Measurements from ENCODE around the gene XPO1.

DNA sequence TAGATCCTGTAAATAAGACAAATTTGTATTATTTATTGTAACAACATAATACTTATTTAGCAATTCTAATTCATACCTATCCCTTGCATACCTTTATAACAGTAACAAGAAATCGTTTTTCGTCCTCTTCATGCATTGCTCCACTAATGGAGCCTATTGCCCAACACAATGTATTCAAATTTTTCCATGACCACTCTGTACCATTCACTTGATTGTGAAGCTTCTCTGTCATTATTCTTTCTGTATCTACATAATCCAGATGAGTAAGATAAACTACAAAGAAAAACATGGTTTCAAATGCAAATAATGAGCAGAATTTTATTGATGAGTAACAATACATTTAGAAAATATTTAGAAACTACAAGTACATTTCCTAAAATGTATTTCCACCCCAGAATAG lies 45.7 kb downstream of the XPO1 start:
- TF ChIP-seq, protein P1, sequence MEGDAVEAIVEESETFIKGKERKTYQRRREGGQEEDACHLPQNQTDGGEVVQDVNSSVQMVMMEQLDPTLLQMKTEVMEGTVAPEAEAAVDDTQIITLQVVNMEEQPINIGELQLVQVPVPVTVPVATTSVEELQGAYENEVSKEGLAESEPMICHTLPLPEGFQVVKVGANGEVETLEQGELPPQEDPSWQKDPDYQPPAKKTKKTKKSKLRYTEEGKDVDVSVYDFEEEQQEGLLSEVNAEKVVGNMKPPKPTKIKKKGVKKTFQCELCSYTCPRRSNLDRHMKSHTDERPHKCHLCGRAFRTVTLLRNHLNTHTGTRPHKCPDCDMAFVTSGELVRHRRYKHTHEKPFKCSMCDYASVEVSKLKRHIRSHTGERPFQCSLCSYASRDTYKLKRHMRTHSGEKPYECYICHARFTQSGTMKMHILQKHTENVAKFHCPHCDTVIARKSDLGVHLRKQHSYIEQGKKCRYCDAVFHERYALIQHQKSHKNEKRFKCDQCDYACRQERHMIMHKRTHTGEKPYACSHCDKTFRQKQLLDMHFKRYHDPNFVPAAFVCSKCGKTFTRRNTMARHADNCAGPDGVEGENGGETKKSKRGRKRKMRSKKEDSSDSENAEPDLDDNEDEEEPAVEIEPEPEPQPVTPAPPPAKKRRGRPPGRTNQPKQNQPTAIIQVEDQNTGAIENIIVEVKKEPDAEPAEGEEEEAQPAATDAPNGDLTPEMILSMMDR (conservative IDR thresholded peaks at IDR 0.05; ENCODE audit: low read depth, low read length): no peak
- no peak for TF ChIP-seq EZH2 (IDR thresholded peaks at IDR 0.05; ENCODE audit: borderline replicate concordance, low read depth, low read length, poor library complexity, severe bottlenecking)
